A673 (cell line): ENCODE measurements around the gene ARHGAP40. TPM values are rescaled to one million over a fixed set of nuclear protein-coding genes. Genes with fewer than 3 reads are reported as not detected.
"Not testable (repeated sequence)": the region's sequence is repeated elsewhere in the genome, so short reads cannot be mapped to it uniquely, and the experiment has no call there.

Experiments
- BruUV-seq: library from RNA; stranded (reverse); fragments of 400-500 nt; replicated peaks from 2 replicates; lab custom pipeline; 2021; lab: Mats Ljungman, UMichigan
- CTCF ChIA-PET: fragments of 300-600 bp; sonication (Branson Sonifier 250); formaldehyde crosslinking; loops from one replicate; lab custom pipeline; 2022; ENCODE audit warnings: antibody characterized with exemption; lab: Charles Lee
- POLR2A ChIA-PET: fragments of 300-600 bp; sonication (Branson Sonifier 250); formaldehyde crosslinking; loops from one replicate; lab custom pipeline; 2022; ENCODE audit warnings: antibody characterized with exemption; ENCODE audit not compliant: low non-redundant PET; lab: Charles Lee
- DNase-seq: peaks from one replicate; pipeline ENCODE4 v3.0.0-alpha.2; 2015; ENCODE audit warnings: low spot score
- H3K27ac ChIP-seq: fragments of 200-600 bp; sonication (generic); 2 replicates; pipeline ENCODE4 v1.5.1; 2016; ENCODE audit warnings: mixed run types, low read depth, mild to moderate bottlenecking, mixed read lengths, antibody characterized with exemption, low read length; ENCODE audit not compliant: poor library complexity, severe bottlenecking
- H3K27me3 ChIP-seq: fragments of 200-600 bp; sonication (generic); replicated peaks from 2 replicates; pipeline ENCODE4 v1.6.1; 2017; ENCODE audit warnings: mixed run types, low read depth, mild to moderate bottlenecking, mixed read lengths, antibody characterized with exemption, low read length; ENCODE audit not compliant: insufficient read depth, poor library complexity
- H3K36me3 ChIP-seq: fragments of 200-600 bp; sonication (generic); 2 replicates; pipeline ENCODE4 v1.6.1; 2016; ENCODE audit warnings: mixed run types, mild to moderate bottlenecking, mixed read lengths, antibody characterized with exemption, low read length; ENCODE audit not compliant: insufficient read depth, poor library complexity, severe bottlenecking
- H3K4me1 ChIP-seq: fragments of 200-600 bp; sonication (generic); 2 replicates; pipeline ENCODE4 v1.6.1; 2017; ENCODE audit warnings: mixed run types, mild to moderate bottlenecking, mixed read lengths, antibody characterized with exemption, low read length; ENCODE audit not compliant: insufficient read depth, poor library complexity, severe bottlenecking
- H3K4me3 ChIP-seq: fragments of 200-600 bp; sonication (generic); 2 replicates; pipeline ENCODE4 v1.5.1; 2016; ENCODE audit warnings: low read depth, mixed run types, mild to moderate bottlenecking, mixed read lengths, low read length; ENCODE audit not compliant: poor library complexity, severe bottlenecking
- H3K9me3 ChIP-seq: fragments of 200-600 bp; sonication (generic); 2 replicates; pipeline ENCODE4 v1.6.1; 2016; ENCODE audit warnings: mixed run types, low read depth, mild to moderate bottlenecking, mixed read lengths, antibody characterized with exemption, low read length; ENCODE audit not compliant: poor library complexity, severe bottlenecking
- EZH2 ChIP-seq: fragments of 200-600 bp; sonication (generic); IDR thresholded peaks from 2 replicates; pipeline ENCODE4 v1.6.1; 2017; ENCODE audit warnings: borderline replicate concordance, low read depth, mild to moderate bottlenecking, mixed read lengths, antibody characterized with exemption, low read length; ENCODE audit not compliant: poor library complexity, severe bottlenecking
- intact Hi-C: fragments of 100-400 bp; cut with micrococcal nuclease; formaldehyde crosslinking; loops from one replicate; pipeline ENCODE4 v1.10.0; 2022; ENCODE audit not compliant: unreplicated experiment
- total RNA-seq: library from RNA; stranded (reverse); gene quantifications from 2 replicates; pipeline ENCODE4 v1.2.3, GENCODE V29; 2021
- TF ChIP-seq, protein P1 (sequence below): fragments of 300-800, 200-600 bp; sonication (generic); conservative IDR thresholded peaks from 2 replicates; pipeline ENCODE4 v1.5.1; 2017; ENCODE audit warnings: low read depth, mild to moderate bottlenecking, antibody characterized with exemption, low read length, moderate library complexity, mixed read lengths

Gene ARHGAP40
- total RNA-seq, 1 experiment from 2014 or later, result not detected

- POLR2A ChIA-PET, H3K36me3 ChIP-seq, H3K4me3 ChIP-seq, intact Hi-C loops, H3K27ac ChIP-seq, H3K9me3 ChIP-seq, CTCF ChIA-PET, H3K27me3 ChIP-seq, H3K4me1 ChIP-seq, DNase-seq, BruUV-seq: not testable (repeated sequence)
Observed at GRCh38 chr20:38594281-38594680, 7.3 kb upstream of the ARHGAP40 start.

DNA sequence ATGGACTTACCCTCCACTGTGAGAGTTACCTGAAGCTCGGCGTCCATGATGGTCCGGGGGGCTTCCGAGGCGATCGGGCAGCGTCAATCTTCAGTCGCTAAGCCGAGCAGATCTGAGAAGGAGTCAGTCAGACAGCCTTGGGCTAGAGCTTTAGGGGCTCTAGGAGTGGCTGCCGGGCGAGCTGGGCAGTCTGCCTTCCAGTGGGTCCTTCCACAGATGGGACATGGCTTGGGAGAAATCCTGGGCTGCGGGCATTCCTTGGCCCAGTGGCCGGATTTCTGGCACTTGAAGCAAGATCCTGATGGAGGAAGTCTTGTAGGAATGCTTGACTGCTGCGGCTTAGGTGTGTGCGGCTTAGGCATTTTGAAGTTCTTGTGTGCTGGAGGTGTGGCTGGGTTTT lies 5.7 kb upstream of the ARHGAP40 start:
- BruUV-seq, H3K9me3 ChIP-seq, H3K4me3 ChIP-seq, intact Hi-C loops, H3K36me3 ChIP-seq, H3K27me3 ChIP-seq, DNase-seq, POLR2A ChIA-PET, H3K4me1 ChIP-seq, CTCF ChIA-PET, H3K27ac ChIP-seq: not testable (repeated sequence)

DNA sequence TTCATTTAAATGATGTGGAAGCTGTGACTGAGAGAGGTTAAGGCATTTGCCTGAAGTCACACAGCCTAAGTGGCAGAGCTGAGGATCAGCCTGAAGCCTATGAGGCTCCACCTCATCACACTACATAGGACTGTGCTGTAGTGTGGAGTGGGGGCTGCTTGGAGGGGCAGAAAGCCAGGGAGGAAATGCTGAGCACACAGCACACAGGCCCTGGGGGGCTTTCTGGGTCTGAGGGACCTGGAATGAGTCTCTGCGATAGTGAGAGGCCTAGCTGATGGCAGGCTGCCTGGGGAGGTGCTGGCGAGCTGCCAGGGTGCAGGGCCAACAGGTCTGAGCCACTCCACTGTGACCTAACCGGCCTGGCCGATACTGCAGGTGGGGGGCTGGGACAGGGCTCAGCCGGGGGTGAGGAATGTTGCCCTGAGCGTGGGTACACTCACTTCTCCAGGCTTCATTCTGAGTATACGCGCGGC lies 2.2 kb upstream of the ARHGAP40 start:
- Histone ChIP-seq H3K9me3 (no peaks in the 10 kb centered on the region), H3K36me3 (no peaks in the 10 kb centered on the region), H3K4me1 (peaks cover 9% of the 10 kb centered on the region), H3K4me3 (no peak overlapping the region), H3K27me3 (peaks cover 25% of the 10 kb centered on the region), H3K27ac (no peak overlapping the region)
- intact Hi-C loops, result no loop called here
- DNase-seq, result no peak
- TF ChIP-seq, protein P1, sequence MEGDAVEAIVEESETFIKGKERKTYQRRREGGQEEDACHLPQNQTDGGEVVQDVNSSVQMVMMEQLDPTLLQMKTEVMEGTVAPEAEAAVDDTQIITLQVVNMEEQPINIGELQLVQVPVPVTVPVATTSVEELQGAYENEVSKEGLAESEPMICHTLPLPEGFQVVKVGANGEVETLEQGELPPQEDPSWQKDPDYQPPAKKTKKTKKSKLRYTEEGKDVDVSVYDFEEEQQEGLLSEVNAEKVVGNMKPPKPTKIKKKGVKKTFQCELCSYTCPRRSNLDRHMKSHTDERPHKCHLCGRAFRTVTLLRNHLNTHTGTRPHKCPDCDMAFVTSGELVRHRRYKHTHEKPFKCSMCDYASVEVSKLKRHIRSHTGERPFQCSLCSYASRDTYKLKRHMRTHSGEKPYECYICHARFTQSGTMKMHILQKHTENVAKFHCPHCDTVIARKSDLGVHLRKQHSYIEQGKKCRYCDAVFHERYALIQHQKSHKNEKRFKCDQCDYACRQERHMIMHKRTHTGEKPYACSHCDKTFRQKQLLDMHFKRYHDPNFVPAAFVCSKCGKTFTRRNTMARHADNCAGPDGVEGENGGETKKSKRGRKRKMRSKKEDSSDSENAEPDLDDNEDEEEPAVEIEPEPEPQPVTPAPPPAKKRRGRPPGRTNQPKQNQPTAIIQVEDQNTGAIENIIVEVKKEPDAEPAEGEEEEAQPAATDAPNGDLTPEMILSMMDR, result no peak
- no peak for TF ChIP-seq EZH2
- no TSS peak for BruUV-seq
- ChIA-PET POLR2A (no interaction called here), CTCF (no interaction called here)

DNA sequence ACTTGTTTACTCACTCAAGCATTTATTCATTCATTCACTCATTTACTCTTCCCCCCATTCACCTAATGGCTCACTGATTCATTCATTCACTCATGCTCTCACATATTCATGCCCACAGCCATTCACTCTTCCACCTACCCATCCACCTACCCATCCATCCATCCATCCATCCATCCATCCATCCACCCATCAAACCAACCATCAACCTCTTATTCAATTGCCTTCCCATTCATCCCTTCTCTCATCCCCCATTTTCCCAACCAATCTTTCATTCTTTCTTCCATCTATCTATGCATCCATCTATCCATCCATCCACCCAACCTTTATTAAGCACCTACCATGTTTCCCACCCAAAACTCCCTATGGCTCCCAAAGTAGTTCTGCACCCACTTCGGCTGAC lies 1.6 kb upstream of the ARHGAP40 start:
- Histone ChIP-seq H3K4me1 (peaks cover 9% of the 10 kb centered on the region), H3K36me3 (no peaks in the 10 kb centered on the region), H3K4me3 (no peak overlapping the region), H3K9me3 (no peaks in the 10 kb centered on the region), H3K27ac (no peak overlapping the region), H3K27me3 (peaks cover 25% of the 10 kb centered on the region)
- ChIA-PET POLR2A (no interaction called here), CTCF (no interaction called here)
- intact Hi-C loops, result no loop called here
- BruUV-seq, result no TSS peak
- TF ChIP-seq, protein P1, result no peak
- TF ChIP-seq EZH2, result no peak
- DNase-seq, result no peak
